A549 treated with RU486 at 1 μM for 4 hours (cell line): ENCODE measurements around the gene PVALB. TPM values are rescaled to one million over a fixed set of nuclear protein-coding genes. Genes with fewer than 3 reads are reported as not detected.

Source experiments
- total RNA-seq: library from RNA; stranded (reverse); fragments of 200-300 nt; extraction: Qiagen RNA extraction; gene quantifications from 5 replicates; pipeline ENCODE4 v1.2.3, GENCODE V29; 2022; ENCODE audit warnings: low read depth

Gene PVALB, protein sequence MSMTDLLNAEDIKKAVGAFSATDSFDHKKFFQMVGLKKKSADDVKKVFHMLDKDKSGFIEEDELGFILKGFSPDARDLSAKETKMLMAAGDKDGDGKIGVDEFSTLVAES
- total RNA-seq = not detected in 5 replicates

DNA sequence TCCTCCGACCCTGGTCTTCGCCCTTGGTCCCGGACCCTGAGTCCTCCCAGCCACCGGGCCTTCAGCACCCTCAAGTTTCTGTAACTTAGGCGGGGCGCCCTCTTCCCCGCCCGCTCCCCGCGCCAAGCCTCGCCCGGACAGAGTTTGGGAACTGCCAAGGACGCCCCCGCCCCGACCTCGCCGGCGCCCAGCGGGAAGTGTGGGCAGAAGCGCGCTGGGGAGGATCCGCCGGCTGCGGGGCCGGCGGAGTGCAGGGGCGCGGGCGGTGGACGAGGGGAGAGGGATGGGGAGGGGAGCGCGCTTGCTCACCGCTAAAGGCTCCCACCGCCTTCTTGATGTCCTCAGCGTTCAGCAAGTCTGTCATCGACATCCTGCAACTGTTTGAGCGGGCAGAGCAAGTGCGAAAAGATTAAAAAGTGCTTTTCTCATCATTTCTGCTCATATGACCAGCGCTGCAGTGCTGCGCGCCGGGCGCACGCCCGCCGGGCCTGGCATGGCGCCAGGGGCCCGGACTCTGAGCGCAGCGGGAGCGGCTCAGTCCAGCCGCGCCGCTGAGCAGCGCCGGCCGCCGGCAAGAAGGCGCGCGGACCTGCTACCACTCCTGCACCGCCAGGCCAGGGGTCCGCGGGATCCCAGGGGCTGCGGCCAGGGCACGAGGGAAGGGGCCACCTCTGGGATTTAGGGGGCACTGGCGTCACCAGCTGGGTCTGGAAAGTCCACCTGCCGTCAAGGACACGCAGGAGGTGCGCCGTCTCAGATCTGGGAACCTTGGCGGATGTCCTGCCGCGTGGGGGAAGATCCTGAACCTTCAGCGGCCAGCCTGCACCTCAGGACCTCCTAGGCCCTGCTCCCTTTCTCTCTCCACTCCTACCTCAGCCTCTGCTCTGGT lies at the start of gene PVALB:
Gene PVALB (minus strand): TSS at position 400 of the 889 bp plus-strand sequence. CDS start 30 bp downstream, at position 370.

DNA sequence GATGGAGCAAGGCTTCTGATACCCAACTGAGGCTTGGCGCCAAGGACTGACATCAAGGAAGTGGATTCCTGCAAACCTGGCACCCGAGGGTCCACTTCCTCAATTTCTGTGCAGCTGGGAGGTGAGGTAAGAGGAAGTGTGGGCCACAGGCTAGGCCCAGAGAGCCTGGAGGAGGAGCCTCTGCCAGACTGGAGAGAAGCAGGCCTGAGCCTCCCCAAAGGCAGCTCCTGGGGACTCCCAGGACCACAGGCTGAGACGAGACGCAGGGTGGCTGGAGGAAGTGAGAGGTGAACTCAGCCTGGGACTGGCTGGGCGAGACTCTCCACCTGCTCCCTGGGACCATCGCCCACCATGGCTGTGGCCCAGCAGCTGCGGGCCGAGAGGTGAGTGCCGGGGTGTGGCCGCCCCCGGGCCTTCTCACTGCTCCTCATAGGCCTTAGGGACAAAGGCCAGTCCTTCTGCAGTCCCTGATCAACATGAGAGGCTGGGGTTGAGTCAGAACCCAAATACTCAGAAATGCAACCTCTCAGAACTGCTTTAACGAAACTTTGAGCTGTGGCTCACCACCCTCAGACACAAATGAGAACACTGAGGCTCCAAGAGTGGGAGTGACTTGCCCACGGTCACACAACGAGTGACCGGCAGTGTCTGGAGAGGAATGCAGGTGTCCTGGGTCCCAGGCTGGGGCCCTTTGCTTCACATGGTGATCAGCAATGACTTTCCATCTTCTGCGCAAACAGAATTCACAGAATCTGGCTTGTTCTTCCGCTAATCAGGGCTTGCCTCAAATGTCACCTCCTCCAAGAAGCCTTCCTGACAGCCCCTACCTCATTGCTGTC lies 44.2 kb upstream of the PVALB start, which contains the start of gene NCF4:
Gene NCF4 (plus strand): TSS at position 186 of the 839 bp plus-strand sequence. CDS start 166 bp downstream, at position 352.

DNA sequence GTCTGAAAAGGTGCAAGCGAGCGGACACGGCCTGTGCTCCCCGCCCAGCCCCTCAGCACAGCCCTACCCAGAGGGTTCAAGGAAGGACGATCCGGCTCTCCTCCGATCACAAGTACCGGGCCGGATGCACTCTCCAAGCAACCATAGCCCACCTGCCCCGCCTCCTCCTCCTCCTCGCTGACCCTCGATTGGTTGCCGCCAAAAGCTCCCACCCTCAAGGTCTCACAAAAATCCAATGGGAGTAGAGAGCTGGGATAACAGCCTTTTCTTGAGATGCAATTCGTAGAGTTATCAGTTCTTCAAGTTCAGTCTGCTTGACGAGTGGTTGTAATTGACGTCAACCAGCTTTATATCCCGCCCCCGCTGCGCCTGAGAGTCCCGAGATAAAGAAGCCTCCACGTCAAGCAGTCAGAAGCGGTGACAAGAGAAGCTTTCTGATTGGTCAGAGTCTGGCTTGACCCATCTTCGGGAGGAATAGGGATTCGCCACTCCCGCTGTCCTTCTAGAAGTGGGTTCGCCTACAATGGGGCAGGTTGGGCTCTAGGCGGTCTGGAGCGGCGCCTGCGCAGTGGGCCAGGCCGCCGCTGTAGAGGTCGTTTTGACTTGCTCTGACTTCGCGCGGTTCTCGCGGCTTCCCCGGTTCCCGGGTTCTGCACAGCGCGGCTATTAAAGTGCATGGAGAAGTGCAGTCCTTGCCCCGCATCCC lies 40.7 kb downstream of the PVALB start, which contains the start of gene IFT27:
Gene IFT27 (minus strand): TSS at position 156 of the 706 bp plus-strand sequence. CDS start 412 bp downstream, outside the sequence.

Other genes with a start within 250 kb of the PVALB start
- gene CACNG2, start 113.3 kb downstream of the PVALB start, total RNA-seq = not detected in 5 replicates
- gene IFT27, start 40.9 kb downstream of the PVALB start, total RNA-seq = 16.2 to 28.4 TPM (median 22.9 TPM) in 5 replicates
- not detected in 5 replicates for gene NCF4, start 44.0 kb upstream of the PVALB start, total RNA-seq
- gene CSF2RB, start 96.6 kb upstream of the PVALB start, total RNA-seq = not detected in 5 replicates
- 38.8 to 56.7 TPM (median 48.8 TPM) in 5 replicates for gene TST, start 202.4 kb upstream of the PVALB start, total RNA-seq
- gene MPST, start 202.7 kb upstream of the PVALB start, total RNA-seq = 43.4 to 76.3 TPM (median 69.4 TPM) in 5 replicates
- 20.8 to 26.1 TPM (median 23.2 TPM) in 5 replicates for gene KCTD17, start 234.7 kb upstream of the PVALB start, total RNA-seq